K562 (cell line): ENCODE data around the gene MC4R.

Experiments used
- ARHGAP35 ChIP-seq: fragments of 450-650 bp; IDR thresholded peaks from 2 replicates; pipeline ENCODE4 v1.6.1; 2018; ENCODE audit not compliant: partially characterized antibody
- CCAR2 ChIP-seq: fragments of 200-400 bp; formaldehyde crosslinking; IDR thresholded peaks from 2 replicates; pipeline ENCODE4 v1.6.1; 2017; ENCODE audit warnings: mild to moderate bottlenecking, low read depth, low read length
- EZH2 ChIP-seq: IDR thresholded peaks from 2 replicates; pipeline ENCODE4 v1.6.1; 2012; ENCODE audit warnings: low read depth, mild to moderate bottlenecking, inconsistent platforms, low read length, borderline replicate concordance
- HDAC2 ChIP-seq: fragments of 450-650 bp; IDR thresholded peaks from 2 replicates; pipeline ENCODE4 v1.6.1; 2016; ENCODE audit warnings: mild to moderate bottlenecking
- NCOA2 ChIP-seq, 2 experiments: fragments of 450-650 bp; IDR thresholded peaks; 2 replicates each; pipeline ENCODE4 v1.6.1; 2018; ENCODE audit warnings: mild to moderate bottlenecking in 2 of 2, moderate library complexity in 1 of 2; ENCODE audit not compliant: partially characterized antibody in 2 of 2
- NFE2L1 ChIP-seq: fragments of 450-650 bp; IDR thresholded peaks from 2 replicates; pipeline ENCODE4 v1.6.1; 2016; ENCODE audit warnings: missing genetic modification characterization, low read depth, mild to moderate bottlenecking, missing compliant biosample characterization, moderate library complexity, borderline replicate concordance
- SAFB2 ChIP-seq: fragments of 200-400 bp; formaldehyde crosslinking; IDR thresholded peaks from 2 replicates; pipeline ENCODE4 v1.6.1; 2018; ENCODE audit warnings: borderline replicate concordance, low read length, low read depth, moderate library complexity; ENCODE audit not compliant: severe bottlenecking
- SP2 ChIP-seq: IDR thresholded peaks from 2 replicates; pipeline ENCODE4 v1.6.1; 2011; ENCODE audit warnings: mild to moderate bottlenecking, low read depth, low read length, moderate library complexity; ENCODE audit not compliant: poor library complexity, severe bottlenecking; ENCODE audit errors: extremely low read depth
- SPI1 ChIP-seq: IDR thresholded peaks from 2 replicates; pipeline ENCODE4 v1.6.1; 2011; ENCODE audit warnings: low read depth, low read length, control low read depth, borderline replicate concordance
- TF ChIP-seq, protein P1 (sequence below): sonication (generic); formaldehyde crosslinking; IDR thresholded peaks from 2 replicates; pipeline ENCODE4 v1.8.1; 2023; ENCODE audit warnings: mild to moderate bottlenecking, missing genetic modification reagents
- TF ChIP-seq, protein P2 (sequence below), 3 experiments: IDR thresholded peaks in 2 of 3; conservative IDR thresholded peaks in 1 of 3; 2 replicates each; pipeline ENCODE4 v1.5.1; 2011 to 2012; ENCODE audit warnings: low read length in 3 of 3, mild to moderate bottlenecking in 3 of 3, control low read depth in 2 of 3, improper control_type of control experiment in 1 of 3, inconsistent platforms in 1 of 3, low read depth in 1 of 3, mixed read lengths in 1 of 3, moderate library complexity in 1 of 3; ENCODE audit not compliant: insufficient read depth in 2 of 3
- TF ChIP-seq, protein P3 (sequence below), 2 experiments: fragments of 450-650 bp; conservative IDR thresholded peaks; 2 replicates each; pipeline ENCODE4 v1.6.1; 2017; ENCODE audit warnings: mild to moderate bottlenecking in 2 of 2, moderate library complexity in 2 of 2
- TF ChIP-seq, protein P4 (sequence below): sonication (generic); formaldehyde crosslinking; IDR thresholded peaks from 2 replicates; pipeline ENCODE4 v1.8.1; 2023; ENCODE audit warnings: mild to moderate bottlenecking, missing genetic modification reagents

DNA sequence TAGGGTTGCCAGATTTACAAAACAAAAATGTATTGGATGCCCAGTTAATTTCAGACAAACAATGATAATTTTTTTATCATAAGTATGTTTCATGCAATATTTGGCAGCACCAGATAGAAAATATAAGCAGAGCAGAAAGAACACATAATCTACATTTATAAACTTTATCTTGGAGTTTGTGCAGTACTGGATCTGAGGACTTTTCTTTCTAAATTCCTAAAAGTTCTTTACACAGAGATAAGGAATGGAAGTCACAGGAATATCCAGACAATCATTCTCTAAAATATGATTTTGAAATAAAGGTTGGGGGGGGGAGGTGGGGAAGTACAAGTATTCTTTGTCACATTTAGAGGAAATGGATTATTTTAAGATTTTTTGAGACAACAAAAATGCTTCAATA, 28.8 kb upstream of the MC4R start:
- TF ChIP-seq ARHGAP35 (no peak), SPI1 (no peak), EZH2 (no peak), SAFB2 (no peak), SP2 (no peak), NCOA2 (IDR thresholded peaks at IDR 0.05; ENCODE audit: partially characterized antibody in 2 of 2) (no peak), HDAC2 (no peak), CCAR2 (no peak), NFE2L1 (no peak)
- TF ChIP-seq, protein P1, sequence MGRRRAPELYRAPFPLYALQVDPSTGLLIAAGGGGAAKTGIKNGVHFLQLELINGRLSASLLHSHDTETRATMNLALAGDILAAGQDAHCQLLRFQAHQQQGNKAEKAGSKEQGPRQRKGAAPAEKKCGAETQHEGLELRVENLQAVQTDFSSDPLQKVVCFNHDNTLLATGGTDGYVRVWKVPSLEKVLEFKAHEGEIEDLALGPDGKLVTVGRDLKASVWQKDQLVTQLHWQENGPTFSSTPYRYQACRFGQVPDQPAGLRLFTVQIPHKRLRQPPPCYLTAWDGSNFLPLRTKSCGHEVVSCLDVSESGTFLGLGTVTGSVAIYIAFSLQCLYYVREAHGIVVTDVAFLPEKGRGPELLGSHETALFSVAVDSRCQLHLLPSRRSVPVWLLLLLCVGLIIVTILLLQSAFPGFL (CRISPR knock-in tag), result no peak
- TF ChIP-seq, protein P2, sequence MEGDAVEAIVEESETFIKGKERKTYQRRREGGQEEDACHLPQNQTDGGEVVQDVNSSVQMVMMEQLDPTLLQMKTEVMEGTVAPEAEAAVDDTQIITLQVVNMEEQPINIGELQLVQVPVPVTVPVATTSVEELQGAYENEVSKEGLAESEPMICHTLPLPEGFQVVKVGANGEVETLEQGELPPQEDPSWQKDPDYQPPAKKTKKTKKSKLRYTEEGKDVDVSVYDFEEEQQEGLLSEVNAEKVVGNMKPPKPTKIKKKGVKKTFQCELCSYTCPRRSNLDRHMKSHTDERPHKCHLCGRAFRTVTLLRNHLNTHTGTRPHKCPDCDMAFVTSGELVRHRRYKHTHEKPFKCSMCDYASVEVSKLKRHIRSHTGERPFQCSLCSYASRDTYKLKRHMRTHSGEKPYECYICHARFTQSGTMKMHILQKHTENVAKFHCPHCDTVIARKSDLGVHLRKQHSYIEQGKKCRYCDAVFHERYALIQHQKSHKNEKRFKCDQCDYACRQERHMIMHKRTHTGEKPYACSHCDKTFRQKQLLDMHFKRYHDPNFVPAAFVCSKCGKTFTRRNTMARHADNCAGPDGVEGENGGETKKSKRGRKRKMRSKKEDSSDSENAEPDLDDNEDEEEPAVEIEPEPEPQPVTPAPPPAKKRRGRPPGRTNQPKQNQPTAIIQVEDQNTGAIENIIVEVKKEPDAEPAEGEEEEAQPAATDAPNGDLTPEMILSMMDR (IDR thresholded peaks at IDR 0.05 in 2 of 3, conservative IDR thresholded peaks at IDR 0.05 in 1 of 3; ENCODE audit: insufficient read depth in 2 of 3, low read depth in 1 of 3, low read length in 3 of 3), result no peak
- TF ChIP-seq, protein P3, sequence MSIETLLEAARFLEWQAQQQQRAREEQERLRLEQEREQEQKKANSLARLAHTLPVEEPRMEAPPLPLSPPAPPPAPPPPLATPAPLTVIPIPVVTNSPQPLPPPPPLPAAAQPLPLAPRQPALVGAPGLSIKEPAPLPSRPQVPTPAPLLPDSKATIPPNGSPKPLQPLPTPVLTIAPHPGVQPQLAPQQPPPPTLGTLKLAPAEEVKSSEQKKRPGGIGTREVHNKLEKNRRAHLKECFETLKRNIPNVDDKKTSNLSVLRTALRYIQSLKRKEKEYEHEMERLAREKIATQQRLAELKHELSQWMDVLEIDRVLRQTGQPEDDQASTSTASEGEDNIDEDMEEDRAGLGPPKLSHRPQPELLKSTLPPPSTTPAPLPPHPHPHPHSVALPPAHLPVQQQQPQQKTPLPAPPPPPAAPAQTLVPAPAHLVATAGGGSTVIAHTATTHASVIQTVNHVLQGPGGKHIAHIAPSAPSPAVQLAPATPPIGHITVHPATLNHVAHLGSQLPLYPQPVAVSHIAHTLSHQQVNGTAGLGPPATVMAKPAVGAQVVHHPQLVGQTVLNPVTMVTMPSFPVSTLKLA (conservative IDR thresholded peaks at IDR 0.05), result no peak
- TF ChIP-seq, protein P4, sequence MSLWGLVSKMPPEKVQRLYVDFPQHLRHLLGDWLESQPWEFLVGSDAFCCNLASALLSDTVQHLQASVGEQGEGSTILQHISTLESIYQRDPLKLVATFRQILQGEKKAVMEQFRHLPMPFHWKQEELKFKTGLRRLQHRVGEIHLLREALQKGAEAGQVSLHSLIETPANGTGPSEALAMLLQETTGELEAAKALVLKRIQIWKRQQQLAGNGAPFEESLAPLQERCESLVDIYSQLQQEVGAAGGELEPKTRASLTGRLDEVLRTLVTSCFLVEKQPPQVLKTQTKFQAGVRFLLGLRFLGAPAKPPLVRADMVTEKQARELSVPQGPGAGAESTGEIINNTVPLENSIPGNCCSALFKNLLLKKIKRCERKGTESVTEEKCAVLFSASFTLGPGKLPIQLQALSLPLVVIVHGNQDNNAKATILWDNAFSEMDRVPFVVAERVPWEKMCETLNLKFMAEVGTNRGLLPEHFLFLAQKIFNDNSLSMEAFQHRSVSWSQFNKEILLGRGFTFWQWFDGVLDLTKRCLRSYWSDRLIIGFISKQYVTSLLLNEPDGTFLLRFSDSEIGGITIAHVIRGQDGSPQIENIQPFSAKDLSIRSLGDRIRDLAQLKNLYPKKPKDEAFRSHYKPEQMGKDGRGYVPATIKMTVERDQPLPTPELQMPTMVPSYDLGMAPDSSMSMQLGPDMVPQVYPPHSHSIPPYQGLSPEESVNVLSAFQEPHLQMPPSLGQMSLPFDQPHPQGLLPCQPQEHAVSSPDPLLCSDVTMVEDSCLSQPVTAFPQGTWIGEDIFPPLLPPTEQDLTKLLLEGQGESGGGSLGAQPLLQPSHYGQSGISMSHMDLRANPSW, result no peak
